Spleen (tissue), 11 donors: ENCODE measurements around the gene TEKTIP1. TPM values are rescaled to one million over a fixed set of nuclear protein-coding genes. Genes with fewer than 3 reads are reported as not detected.
"Not testable (repeated sequence)": the region's sequence is repeated elsewhere in the genome, so short reads cannot be mapped to it uniquely, and the experiment has no call there.

Experiments
- DNase-seq: peaks from one replicate; pipeline ENCODE4 v3.0.0-alpha.2; 2020
- H3K27ac ChIP-seq, 8 donors: fragments of 200-600 bp; sonication (generic) in 7 of 8; 1 replicate in 4 of 8; 2 replicates in 4 of 8; pipeline versions ENCODE4 v1.5.0 to v1.8.0; 2016 to 2021; ENCODE audit warnings: inconsistent platforms in 4 of 8, mild to moderate bottlenecking in 4 of 8, moderate library complexity in 1 of 8
- H3K27me3 ChIP-seq, 7 donors: fragments of 200-600 bp; sonication (generic) in 6 of 7; replicated peaks in 1 of 7; 1 replicate in 4 of 7; 2 replicates in 3 of 7; pipeline versions ENCODE4 v1.5.0 to v1.8.0; 2016 to 2021; ENCODE audit warnings: inconsistent platforms in 3 of 7, mild to moderate bottlenecking in 1 of 7
- H3K36me3 ChIP-seq, 6 donors: fragments of 200-600 bp; sonication (generic) in 5 of 6; 1 replicate in 4 of 6; 2 replicates in 2 of 6; pipeline versions ENCODE4 v1.5.0 to v1.8.0; 2016 to 2021; ENCODE audit warnings: inconsistent platforms in 2 of 6
- H3K4me1 ChIP-seq, 6 donors: fragments of 200-600 bp; sonication (generic) in 5 of 6; 1 replicate in 3 of 6; 2 replicates in 3 of 6; pipeline versions ENCODE4 v1.5.0 to v1.8.0; 2016 to 2021; ENCODE audit warnings: inconsistent platforms in 3 of 6
- H3K4me3 ChIP-seq, 8 donors: fragments of 200-600 bp; sonication (generic) in 7 of 8; 1 replicate in 4 of 8; 2 replicates in 4 of 8; pipeline versions ENCODE4 v1.5.0 to v1.8.0; 2016 to 2021; ENCODE audit warnings: inconsistent platforms in 4 of 8, mild to moderate bottlenecking in 4 of 8, moderate library complexity in 2 of 8
- H3K9me3 ChIP-seq, 8 donors: fragments of 200-600 bp; sonication (generic) in 7 of 8; 1 replicate in 4 of 8; 2 replicates in 4 of 8; pipeline versions ENCODE4 v1.5.0 to v1.8.0; 2016 to 2021; ENCODE audit warnings: inconsistent platforms in 4 of 8
- POLR2A ChIP-seq, 3 donors: fragments of 450-650 bp; IDR thresholded peaks; one replicate each; pipeline ENCODE4 v1.5.1; 2017; ENCODE audit warnings: antibody characterized with exemption in 3 of 3, mild to moderate bottlenecking in 1 of 3
- POLR2AphosphoS5 ChIP-seq, 3 donors: sonication (generic); formaldehyde crosslinking; IDR thresholded peaks; one replicate each; pipeline ENCODE4 v1.5.1; 2017; ENCODE audit warnings: antibody characterized with exemption in 3 of 3
- WGBS, 5 donors: extraction: QIAGEN DNeasy Blood & Tissue Kit in 3 of 5; methylation state at CpG; one replicate each; pipeline versions ENCODE4 v1.1.5 to v1.1.7; 2013 to 2018; 5-methylcytosine and 5-hydroxymethylcytosine counted together
- intact Hi-C: fragments of 100-400 bp; cut with DNase I; formaldehyde crosslinking; loops from one replicate; pipeline ENCODE4 v1.15.0; 2023; ENCODE audit warnings: low total_unique reads
- polyA plus RNA-seq, 3 donors: library from polyadenylated mRNA; stranded (reverse); fragments of 200-250 nt; gene quantifications; one replicate each; pipeline ENCODE4 v1.2.1, GENCODE V29; 2013
- total RNA-seq, 7 donors: library from RNA; depleted of rRNA in 3 of 7; stranded (reverse); fragments of >200 nt in 3 of 7; fragmentation: NEBNext Ultra II Directional in 4 of 7; extraction: Animal tissue kit (Norgen Biotek cat#: 25700) in 4 of 7; gene quantifications; one replicate each; pipeline versions ENCODE4 v1.1.0 to v1.2.1, GENCODE V29; 2016 to 2021
- TF ChIP-seq, protein P1 (sequence below), 11 experiments: fragments of 200-600 bp in 7 of 11; fragments of 450-650 bp in 4 of 11; sonication (generic) in 4 of 11; IDR thresholded peaks in 8 of 11; conservative IDR thresholded peaks in 3 of 11; 1 replicate in 7 of 11; 2 replicates in 4 of 11; pipeline versions ENCODE4 v1.4.0 to v1.8.0; 2016 to 2021; ENCODE audit warnings: antibody characterized with exemption in 11 of 11, inconsistent platforms in 4 of 11, mild to moderate bottlenecking in 1 of 11
- donor health status: healthy with polysubstance abuse.
- donor health status: DM: no; HTN: no; CAD: no; lungs with moderate emphysema.
- donor health status: DM: no; HTN: no; CAD: no.
- donor health status: Bipolar disorder and iron deficiency.
- donor health status: healthy.
- donor health status: DM: no; HTN: no; CAD: no.
- donor health status: DM: yes; HTN: yes; CAD: no.

Gene TEKTIP1
- total and polyA plus RNA-seq, 10 donors = 1.2 to 7.4 (median 3.1) TPM; not detected in 1

DNA sequence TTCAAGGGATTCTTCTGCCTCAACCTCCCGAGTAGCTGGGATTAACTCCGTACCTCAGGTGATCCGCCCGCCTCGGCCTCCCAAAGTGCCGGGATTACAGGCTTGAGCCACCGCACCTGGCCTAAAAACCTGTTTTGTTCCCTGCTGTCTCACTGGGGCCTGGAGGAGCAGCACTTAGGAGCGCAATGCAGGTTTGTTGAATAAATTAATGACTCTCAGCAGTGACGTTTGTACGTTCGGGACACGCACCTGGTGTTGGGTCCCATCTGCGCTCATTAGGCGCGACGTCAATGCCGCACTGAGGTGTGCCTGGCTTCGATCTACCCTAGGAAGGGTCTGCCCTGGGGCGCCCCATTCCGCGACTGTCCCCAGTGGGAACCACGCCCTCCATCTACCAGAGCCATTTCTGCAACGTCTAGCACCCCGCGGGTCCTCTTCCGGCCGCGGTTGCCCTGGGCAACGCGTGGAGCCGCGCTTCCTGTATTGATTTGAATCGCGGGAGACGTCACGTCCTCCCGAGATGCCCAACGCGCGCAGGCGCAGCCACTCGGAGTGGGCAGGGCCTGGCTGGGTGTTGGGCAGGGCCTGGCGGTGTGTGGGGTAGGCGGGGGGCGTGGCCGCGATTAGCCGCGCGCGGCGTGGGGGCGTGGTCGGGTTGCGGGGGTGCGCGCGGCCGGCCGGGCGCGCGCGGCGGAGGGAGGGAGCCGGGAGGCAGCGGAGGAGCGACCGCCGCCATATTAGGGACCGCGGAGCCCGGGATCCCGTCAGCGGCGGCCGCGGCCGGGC lies 33.2 kb upstream of the TEKTIP1 start, which contains the start of gene FZR1:
Gene FZR1, plus strand, starts transcription at position 714 of the 786 bp plus-strand sequence. CDS start 16,679 bp downstream, outside the sequence.
- peaks cover 0 to 27% (median 2%) of the 10 kb centered on the region in 6 donors for H3K36me3 ChIP-seq
- no peaks in the 10 kb centered on the region for H3K9me3 ChIP-seq
- DNase-seq = peak; percentile 100
- H3K4me1 ChIP-seq = peaks cover 7 to 61% (median 45%) of the 10 kb centered on the region in 6 donors
- intact Hi-C loops = no loop called here
- WGBS, 5 donors = 1 to 7% (median 1%) methylated on average over 26 to 79 of the region's 79 CpGs
- peak within 1 kb of the TSS; percentile 77 to 96 (median 90) for H3K27ac ChIP-seq
- peak within 1 kb of the TSS; percentile 80 to 99 (median 90) for H3K4me3 ChIP-seq
- H3K27me3 ChIP-seq = no peaks in the 10 kb centered on the region
- TF ChIP-seq POLR2A (IDR thresholded peaks at IDR 0.05) (no peak), POLR2AphosphoS5 (IDR thresholded peaks at IDR 0.05) (peak; percentile 82 to 90 (median 88))
- TF ChIP-seq, protein P1, sequence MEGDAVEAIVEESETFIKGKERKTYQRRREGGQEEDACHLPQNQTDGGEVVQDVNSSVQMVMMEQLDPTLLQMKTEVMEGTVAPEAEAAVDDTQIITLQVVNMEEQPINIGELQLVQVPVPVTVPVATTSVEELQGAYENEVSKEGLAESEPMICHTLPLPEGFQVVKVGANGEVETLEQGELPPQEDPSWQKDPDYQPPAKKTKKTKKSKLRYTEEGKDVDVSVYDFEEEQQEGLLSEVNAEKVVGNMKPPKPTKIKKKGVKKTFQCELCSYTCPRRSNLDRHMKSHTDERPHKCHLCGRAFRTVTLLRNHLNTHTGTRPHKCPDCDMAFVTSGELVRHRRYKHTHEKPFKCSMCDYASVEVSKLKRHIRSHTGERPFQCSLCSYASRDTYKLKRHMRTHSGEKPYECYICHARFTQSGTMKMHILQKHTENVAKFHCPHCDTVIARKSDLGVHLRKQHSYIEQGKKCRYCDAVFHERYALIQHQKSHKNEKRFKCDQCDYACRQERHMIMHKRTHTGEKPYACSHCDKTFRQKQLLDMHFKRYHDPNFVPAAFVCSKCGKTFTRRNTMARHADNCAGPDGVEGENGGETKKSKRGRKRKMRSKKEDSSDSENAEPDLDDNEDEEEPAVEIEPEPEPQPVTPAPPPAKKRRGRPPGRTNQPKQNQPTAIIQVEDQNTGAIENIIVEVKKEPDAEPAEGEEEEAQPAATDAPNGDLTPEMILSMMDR (IDR thresholded peaks at IDR 0.05 in 8 of 11, conservative IDR thresholded peaks at IDR 0.05 in 3 of 11) = peak in 4 of 11 experiments; percentile 9 to 35 (median 24)

DNA sequence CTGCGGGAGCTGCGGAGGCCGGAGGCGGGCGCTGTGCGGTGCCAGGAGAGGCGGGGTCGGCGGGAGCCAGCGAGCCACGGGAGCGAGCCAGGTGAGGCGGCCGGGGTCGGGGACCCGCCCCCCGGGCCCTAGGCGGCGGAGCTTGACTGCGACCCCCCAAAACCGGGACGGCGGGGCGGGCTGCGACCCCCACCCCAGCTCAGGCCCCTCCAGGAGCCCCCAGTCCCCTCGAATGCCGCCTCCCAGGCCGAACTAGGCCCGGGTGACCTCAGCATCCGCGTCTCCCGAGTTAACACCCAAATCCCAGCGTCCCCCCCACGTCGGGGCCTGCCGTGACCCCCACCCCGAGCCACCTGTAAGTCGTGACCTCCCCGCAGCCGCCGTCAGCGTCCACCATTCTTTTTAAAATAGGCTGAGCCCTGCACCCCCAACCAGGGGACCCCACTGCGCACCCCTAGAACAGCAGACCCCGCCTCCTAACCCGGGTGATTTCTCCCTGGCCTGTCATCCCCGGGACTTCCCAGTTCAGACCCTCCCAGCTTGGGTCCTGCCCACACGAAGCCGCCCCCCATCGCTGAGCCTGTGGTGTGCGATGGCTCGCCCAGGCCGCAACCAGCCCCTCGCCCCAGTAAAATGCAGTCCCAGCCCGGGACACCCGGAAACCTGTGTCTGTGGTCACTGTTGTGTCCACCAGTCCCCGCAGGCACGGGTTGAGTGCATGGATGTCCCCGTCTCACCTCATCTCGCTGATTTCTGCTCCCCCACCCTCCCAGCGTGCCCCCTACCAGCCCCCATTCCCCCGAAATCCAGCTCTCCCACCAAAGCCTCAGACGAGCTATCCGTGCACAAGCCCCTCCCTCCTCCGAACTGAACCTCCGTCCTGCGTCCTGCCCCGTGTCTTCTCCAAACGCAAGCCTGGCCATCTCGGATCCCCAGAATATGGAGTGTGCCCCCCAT lies 32.3 kb upstream of the TEKTIP1 start:
- 0 to 1% (median 1%) methylated on average over 37 to 69 of the region's 69 CpGs for WGBS, 5 donors
- Histone ChIP-seq H3K9me3 (no peaks in the 10 kb centered on the region), H3K27me3 (no peaks in the 10 kb centered on the region), H3K4me3 (peak overlapping the region; percentile 80 to 99 (median 90)), H3K4me1 (peaks cover 7 to 63% (median 46%) of the 10 kb centered on the region in 6 donors), H3K27ac (peak overlapping the region; percentile 77 to 96 (median 90)), H3K36me3 (peaks cover 0 to 36% (median 5%) of the 10 kb centered on the region in 6 donors)
- TF ChIP-seq POLR2AphosphoS5 (IDR thresholded peaks at IDR 0.05) (peak in 2 of 3 donors; percentile 2 to 3), POLR2A (IDR thresholded peaks at IDR 0.05) (no peak)
- TF ChIP-seq, protein P1 (IDR thresholded peaks at IDR 0.05 in 8 of 11, conservative IDR thresholded peaks at IDR 0.05 in 3 of 11) = no peak
- no peak for DNase-seq
- intact Hi-C loops = no loop called here

DNA sequence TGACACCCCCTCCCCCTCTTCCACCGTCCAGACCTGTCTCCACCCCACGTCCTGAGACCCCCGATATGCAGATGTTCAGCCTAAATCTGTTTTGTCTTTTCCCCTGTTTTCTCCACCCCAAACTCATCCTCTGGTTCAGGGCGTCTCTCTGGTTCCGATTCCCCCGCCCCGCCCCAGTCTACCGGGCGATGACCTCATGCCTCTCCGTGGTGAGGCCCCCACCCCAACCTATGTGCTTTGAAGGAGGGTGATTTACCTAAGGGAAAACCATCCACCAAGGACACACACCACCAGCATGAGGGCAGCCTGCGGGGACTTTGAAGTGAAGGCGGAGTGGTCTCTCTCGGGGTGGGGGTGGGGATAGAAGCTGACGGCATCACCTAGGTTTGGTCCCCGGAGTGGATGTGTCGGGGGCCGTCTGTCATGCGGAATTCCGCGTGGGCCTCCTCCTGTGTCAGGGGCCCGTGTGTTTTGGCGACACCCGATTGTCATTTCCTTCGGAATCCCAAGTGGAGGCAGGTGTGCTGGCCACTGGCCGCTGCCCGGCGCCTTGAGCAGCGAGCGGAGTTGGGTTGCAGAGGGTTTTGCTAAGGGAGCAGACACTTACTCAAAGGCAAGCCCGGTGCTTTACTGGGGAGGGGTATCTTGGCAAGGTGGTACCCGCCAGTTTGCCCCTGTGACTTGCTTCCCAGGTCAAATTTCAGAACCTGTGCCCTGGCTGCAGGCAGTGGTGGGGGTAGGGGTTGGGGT lies 31.4 kb upstream of the TEKTIP1 start:
- H3K4me3 ChIP-seq = peak overlapping the region; percentile 80 to 99 (median 90)
- peak overlapping the region in 4 of 8 donors; percentile 91 to 96 (median 94) for H3K27ac ChIP-seq
- peak; percentile 79 for DNase-seq
- H3K27me3 ChIP-seq = no peaks in the 10 kb centered on the region
- no peaks in the 10 kb centered on the region for H3K9me3 ChIP-seq
- 46 to 59% (median 53%) methylated on average over 28 to 31 of the region's 31 CpGs for whole genome bisulfite sequencing, 5 donors
- intact Hi-C loops = no loop called here
- peaks cover 0 to 44% (median 5%) of the 10 kb centered on the region in 6 donors for H3K36me3 ChIP-seq
- TF ChIP-seq, protein P1 (IDR thresholded peaks at IDR 0.05 in 8 of 11, conservative IDR thresholded peaks at IDR 0.05 in 3 of 11) = no peak
- no peak for TF ChIP-seq POLR2A (IDR thresholded peaks at IDR 0.05)
- no peak for TF ChIP-seq POLR2AphosphoS5 (IDR thresholded peaks at IDR 0.05)
- peaks cover 7 to 72% (median 49%) of the 10 kb centered on the region in 6 donors for H3K4me1 ChIP-seq

DNA sequence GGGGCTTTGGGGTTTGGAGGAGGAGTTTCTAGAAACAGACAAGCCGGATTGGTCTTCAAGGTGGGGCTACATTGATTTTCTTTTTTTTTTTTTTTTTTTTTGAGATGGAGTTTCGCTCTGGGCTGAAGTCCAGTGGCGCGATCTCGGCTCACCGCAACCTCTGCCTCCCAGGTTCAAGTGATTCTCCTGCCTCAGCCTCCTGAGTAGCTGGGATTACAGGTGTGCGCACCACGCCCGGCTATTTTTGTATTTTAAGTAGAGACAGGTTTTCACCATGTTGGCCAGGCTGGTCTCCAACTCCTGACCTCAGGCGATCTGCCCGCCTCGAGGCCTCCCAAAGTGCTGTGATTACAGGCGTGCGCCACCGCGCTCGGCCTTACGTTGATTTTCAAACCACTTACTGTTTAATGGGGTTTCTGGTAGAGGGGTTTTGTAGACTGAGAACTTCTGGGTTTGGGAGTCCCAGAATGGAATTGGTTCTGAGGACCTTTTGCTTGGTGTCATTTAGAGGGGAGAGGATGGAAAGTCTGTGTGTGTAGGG lies 30.8 kb upstream of the TEKTIP1 start:
- H3K27ac ChIP-seq, intact Hi-C loops, DNase-seq, H3K9me3 ChIP-seq, H3K27me3 ChIP-seq: not testable (repeated sequence)
- WGBS, 5 donors = 91 to 95% (median 93%) methylated on average over 18 of the region's 18 CpGs
- H3K4me1 ChIP-seq = peaks cover 7 to 79% (median 52%) of the 10 kb centered on the region in 6 donors
- peak overlapping the region in 1 of 8 donors; percentile 95 for H3K4me3 ChIP-seq
- H3K36me3 ChIP-seq = peaks cover 0 to 51% (median 5%) of the 10 kb centered on the region in 6 donors
